HUES6 (cell line): ENCODE results near the gene CCDC110.
"Not testable (repeated sequence)": the region's sequence is repeated elsewhere in the genome, so short reads cannot be mapped to it uniquely, and the experiment has no call there.

ENCODE experiments used
- H3K27ac ChIP-seq: 2 replicates; pipeline ENCODE4 v1.7.0; 2013; ENCODE audit warnings: low read depth, mild to moderate bottlenecking, low read length, inconsistent platforms
- H3K27me3 ChIP-seq: 2 replicates; pipeline ENCODE4 v1.6.1; 2013; ENCODE audit warnings: low read length; ENCODE audit not compliant: control insufficient read depth, insufficient read depth
- H3K36me3 ChIP-seq: 2 replicates; pipeline ENCODE4 v1.6.1; 2013; ENCODE audit warnings: low read length; ENCODE audit not compliant: control insufficient read depth, insufficient read depth
- H3K4me1 ChIP-seq: 2 replicates; pipeline ENCODE4 v1.6.1; 2013; ENCODE audit warnings: low read length; ENCODE audit not compliant: control insufficient read depth, insufficient read depth
- H3K4me3 ChIP-seq: 2 replicates; pipeline ENCODE4 v1.5.1; 2013; ENCODE audit warnings: low read depth, low read length
- H3K9ac ChIP-seq: one replicate; pipeline ENCODE4 v1.6.1; 2013; ENCODE audit warnings: mild to moderate bottlenecking, low read length
- H3K9me3 ChIP-seq: 2 replicates; pipeline ENCODE4 v1.6.1; 2013; ENCODE audit warnings: low read depth, low read length; ENCODE audit not compliant: control insufficient read depth, insufficient read depth

CCDC110 gene

DNA sequence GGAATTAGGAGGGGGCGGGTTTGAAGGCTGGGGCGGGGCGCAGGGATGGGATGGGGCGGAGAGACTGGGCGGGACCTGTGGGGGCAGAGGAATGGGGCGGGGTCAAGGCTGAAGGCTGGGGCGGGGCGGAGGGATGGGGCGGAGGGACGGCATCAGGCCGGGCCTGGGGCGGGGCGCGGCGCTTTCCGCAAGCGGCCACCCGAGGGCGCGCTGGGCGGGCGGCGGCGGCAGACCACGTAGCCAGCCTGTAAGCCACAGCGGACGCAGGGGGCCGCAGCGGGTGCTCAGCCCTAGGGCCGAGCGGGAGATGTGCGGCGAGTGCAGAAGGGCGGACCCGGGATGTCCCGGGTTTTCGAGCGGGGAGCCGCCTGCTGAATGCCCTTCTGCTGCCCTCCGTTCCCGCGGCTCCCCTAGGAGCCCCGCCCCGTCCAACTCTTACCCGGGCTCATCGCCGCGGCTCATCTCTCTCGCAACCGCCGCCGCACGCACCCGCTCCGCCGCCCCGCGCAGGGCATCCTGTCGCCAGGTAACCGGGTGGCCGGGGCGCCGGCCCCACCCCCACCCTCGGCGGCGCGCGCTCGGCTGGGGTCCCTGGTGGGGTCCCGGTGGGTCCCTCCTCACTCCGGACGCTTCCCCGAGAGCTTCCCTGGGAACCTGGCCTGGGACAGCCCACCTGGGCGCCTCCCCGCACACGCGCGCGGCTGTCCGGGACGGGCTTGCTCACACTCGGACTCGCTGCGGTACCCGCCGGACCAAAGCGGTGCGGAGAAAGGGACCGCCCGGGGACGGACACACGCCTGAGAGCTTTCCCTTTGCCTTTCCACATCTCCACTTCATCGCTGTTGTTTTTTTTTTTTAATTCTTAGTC is at the start of gene CCDC110:
TSS of gene CCDC110 (minus strand) at position 499 of the 868 bp plus-strand sequence. CDS start at position 449, 50 bp downstream.
- Histone ChIP-seq H3K27me3 (peaks cover 46% of the 10 kb centered on the region), H3K9ac (peak within 1 kb of the TSS; percentile 36), H3K27ac (no peak within 1 kb of the TSS), H3K36me3 (no peaks in the 10 kb centered on the region), H3K4me1 (peaks cover 4% of the 10 kb centered on the region; the same call in 1 of the 2 replicates), H3K9me3 (no peaks in the 10 kb centered on the region), H3K4me3 (peak within 1 kb of the TSS; percentile 98)

DNA sequence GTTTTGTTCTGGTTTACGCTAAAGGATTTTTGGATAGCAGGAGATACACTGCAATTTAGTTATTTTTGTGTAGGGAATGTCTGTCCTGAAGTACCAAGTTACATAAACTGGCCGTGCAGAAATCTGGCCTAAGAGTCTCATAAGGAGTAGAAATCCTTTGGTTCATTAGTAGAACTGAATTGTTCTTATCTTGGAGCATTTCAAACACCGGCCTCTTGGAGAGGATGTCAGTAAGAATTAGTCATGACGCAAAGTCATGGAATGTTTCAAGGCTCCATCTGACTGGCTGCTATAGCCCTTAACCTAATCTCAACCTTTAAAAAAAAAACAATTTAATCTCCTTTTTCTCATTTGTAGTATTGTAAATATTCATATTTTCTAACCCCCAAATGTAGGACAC is 48.6 kb upstream of the CCDC110 start:
- H3K4me3 ChIP-seq, result no peak overlapping the region

DNA sequence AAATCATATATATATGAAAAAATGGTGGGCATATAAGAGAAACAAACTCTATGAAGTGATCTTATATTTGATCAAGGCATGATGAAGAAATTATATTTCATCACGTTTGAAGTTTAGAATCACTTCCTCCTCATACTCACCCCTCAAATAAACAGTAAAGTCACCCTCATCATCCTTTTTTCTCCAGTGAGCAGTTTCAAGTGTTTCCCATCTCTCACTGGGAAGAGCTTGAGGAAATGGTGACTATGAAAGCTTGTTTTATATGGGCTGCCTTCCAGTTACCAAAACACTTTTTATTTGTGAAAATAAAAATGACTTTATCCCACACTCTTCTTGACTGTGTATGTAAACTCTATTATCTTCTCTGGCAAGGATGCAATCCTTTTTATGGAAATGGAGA is 47.0 kb upstream of the CCDC110 start:
- H3K9me3 ChIP-seq, result no peaks in the 10 kb centered on the region
- H3K27ac ChIP-seq, result no peak overlapping the region
- no peaks in the 10 kb centered on the region for H3K4me1 ChIP-seq
- no peak overlapping the region for H3K4me3 ChIP-seq
- H3K9ac ChIP-seq, result no peak overlapping the region
- no peaks in the 10 kb centered on the region for H3K27me3 ChIP-seq
- H3K36me3 ChIP-seq, result no peaks in the 10 kb centered on the region

More for the DNA sequence above, 48.6 kb upstream of the CCDC110 start:
- no peak overlapping the region for H3K9ac ChIP-seq
- H3K9me3 ChIP-seq, result no peaks in the 10 kb centered on the region
- H3K36me3 ChIP-seq, result no peaks in the 10 kb centered on the region
- no peaks in the 10 kb centered on the region for H3K4me1 ChIP-seq
- H3K27me3 ChIP-seq, result no peaks in the 10 kb centered on the region
- no peak overlapping the region for H3K27ac ChIP-seq

DNA sequence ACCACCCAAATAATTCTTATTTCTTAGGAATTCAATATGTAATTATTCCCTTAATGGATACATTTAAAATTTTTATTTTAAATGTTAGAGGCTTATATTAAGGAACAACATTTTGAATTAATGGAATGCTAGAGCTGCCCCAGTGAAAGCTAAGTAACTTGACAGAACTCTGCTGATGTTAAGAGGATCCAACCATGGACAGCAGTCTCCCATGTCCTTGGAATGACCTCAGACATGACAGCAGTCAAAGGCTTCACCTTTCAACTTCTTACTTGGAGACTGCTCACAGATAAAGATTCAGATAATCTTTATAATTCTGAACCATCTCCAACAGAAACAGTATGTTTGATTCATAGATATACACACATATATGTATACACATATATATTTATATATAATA is 46.5 kb upstream of the CCDC110 start:
- Histone ChIP-seq H3K36me3 (no peaks in the 10 kb centered on the region), H3K27ac (no peak overlapping the region), H3K27me3 (no peaks in the 10 kb centered on the region), H3K9ac (no peak overlapping the region), H3K9me3 (no peaks in the 10 kb centered on the region), H3K4me3 (no peak overlapping the region), H3K4me1 (no peaks in the 10 kb centered on the region)

DNA sequence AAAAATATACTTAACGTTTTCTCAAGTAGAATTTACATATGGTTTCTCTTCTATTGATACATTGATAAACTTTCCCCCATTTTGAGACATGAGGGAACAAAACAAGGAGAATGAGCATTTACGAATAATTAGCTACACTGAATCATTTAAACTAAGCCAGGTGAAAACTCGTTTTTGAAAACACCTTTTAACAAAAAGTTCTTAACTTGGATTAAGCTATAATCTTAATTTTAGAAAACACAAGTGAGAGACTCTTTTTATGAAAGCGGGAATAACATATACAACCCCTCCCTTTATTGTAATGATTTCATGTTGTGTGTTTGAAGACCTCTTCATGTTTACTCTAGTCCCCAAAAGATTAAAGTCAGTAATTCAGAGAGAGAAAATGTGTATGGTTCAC is 43.7 kb upstream of the CCDC110 start:
- H3K4me3 ChIP-seq, result no peak overlapping the region
- no peak overlapping the region for H3K27ac ChIP-seq
- H3K9ac ChIP-seq, result no peak overlapping the region
- H3K36me3 ChIP-seq, result no peaks in the 10 kb centered on the region
- H3K4me1 ChIP-seq, result no peaks in the 10 kb centered on the region
- no peaks in the 10 kb centered on the region for H3K9me3 ChIP-seq
- H3K27me3 ChIP-seq, result no peaks in the 10 kb centered on the region

DNA sequence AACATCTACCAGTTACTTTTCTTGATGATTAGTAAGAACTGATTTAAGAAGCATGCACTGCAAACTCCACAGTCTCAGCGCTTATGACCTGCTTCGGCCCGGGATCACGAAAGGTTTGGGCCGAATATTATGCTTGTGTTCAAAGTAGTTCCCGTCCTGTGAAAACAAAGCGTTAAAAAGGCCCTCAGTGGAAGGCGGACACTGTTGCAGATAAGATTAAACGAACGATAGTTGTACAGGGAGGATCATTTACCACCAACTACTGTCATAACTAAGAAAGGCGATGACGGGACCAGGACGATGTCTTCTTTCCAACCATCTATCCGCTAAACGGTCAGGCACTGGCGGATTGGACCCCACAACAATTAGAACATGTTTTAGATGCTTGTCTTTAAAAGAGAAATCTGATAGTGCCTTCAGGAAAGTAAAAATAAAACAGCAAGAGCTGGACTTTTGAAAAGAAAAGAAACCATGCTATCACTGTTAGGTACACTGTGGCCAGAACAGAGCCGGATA is 42.7 kb upstream of the CCDC110 start:
- no peaks in the 10 kb centered on the region for H3K27me3 ChIP-seq
- H3K4me3 ChIP-seq, result no peak overlapping the region
- H3K4me1 ChIP-seq, result no peaks in the 10 kb centered on the region
- no peak overlapping the region for H3K27ac ChIP-seq
- H3K9ac ChIP-seq, result no peak overlapping the region
- no peaks in the 10 kb centered on the region for H3K36me3 ChIP-seq
- no peaks in the 10 kb centered on the region for H3K9me3 ChIP-seq

DNA sequence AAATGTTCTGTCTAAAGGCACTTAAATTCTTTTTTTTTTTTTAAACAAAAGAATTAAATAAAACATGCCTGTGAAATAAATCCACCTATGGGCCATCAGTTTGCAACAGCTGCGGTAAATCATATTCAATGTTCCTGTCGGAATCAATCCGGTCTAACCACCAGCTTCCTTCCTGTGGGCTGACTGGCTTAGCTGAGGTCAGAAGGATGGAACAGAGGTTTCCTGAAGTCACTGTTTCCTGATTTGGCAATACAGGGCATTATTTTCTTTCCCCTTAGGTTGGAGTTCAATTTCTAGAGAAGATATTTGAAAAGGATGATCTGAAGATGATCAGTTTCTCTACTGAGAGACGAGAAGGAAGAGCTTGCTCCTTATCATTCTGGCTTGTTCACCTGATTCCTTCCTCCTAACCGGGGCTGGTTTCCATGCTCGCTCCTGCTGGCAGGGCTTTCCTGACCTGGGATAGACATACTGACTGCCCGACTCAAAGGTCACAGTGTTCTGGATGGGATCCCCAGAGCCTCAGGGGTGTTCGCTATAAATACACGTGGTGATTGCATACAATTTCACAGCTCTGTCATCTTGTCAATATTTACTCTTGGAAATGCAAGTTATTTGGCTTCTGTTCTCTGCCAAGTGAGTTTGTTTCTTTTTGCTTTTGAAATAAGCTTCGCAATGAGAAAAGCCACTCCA is 42.1 kb upstream of the CCDC110 start:
- Histone ChIP-seq H3K27ac (no peak overlapping the region), H3K4me3 (no peak overlapping the region), H3K9me3 (no peaks in the 10 kb centered on the region), H3K27me3 (no peaks in the 10 kb centered on the region), H3K36me3 (no peaks in the 10 kb centered on the region), H3K9ac (no peak overlapping the region), H3K4me1 (no peaks in the 10 kb centered on the region)

DNA sequence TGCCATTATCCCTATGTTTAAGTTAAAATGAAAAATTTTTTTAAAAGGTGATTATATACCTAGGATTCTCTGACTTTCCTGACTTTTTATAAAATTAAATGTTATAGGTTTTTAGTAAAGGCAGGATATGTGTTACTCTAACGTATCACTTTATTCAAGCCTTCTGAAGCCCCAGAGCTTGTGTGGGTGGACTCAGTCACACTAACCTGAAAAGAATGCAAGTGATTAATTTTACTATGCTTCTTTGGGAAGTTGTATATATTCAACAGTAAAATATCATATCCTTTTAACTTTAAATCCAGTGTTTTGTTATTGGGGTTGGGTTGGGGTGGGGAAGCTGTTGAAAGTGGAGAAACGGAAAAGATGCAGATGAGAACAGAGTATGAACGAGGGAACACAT is 41.0 kb upstream of the CCDC110 start:
- no peak overlapping the region for H3K9ac ChIP-seq
- no peaks in the 10 kb centered on the region for H3K36me3 ChIP-seq
- H3K4me1 ChIP-seq, result no peaks in the 10 kb centered on the region
- H3K9me3 ChIP-seq, result no peaks in the 10 kb centered on the region
- no peak overlapping the region for H3K27ac ChIP-seq
- no peaks in the 10 kb centered on the region for H3K27me3 ChIP-seq
- no peak overlapping the region for H3K4me3 ChIP-seq

DNA sequence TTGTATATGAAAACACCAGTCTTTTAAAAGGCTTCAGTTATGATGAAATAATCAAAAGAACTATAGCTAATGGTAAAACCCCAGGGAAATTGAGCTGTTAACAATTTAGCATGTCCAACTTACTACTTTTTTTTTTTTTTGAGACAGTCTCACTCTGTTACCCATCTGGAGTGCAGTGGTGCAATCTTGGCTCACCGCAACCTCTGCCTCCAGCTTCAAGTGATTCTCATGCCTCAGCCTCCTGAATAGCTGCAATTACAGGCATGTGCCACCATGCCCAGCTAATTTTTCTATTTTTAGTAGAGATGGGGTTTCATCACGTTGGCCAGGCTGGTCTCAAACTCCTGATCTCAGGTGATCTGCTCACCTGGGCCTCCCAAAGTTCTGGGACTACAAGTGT is 39.7 kb upstream of the CCDC110 start:
- H3K36me3 ChIP-seq, H3K4me3 ChIP-seq, H3K9me3 ChIP-seq, H3K27me3 ChIP-seq, H3K27ac ChIP-seq, H3K9ac ChIP-seq, H3K4me1 ChIP-seq: not testable (repeated sequence)

DNA sequence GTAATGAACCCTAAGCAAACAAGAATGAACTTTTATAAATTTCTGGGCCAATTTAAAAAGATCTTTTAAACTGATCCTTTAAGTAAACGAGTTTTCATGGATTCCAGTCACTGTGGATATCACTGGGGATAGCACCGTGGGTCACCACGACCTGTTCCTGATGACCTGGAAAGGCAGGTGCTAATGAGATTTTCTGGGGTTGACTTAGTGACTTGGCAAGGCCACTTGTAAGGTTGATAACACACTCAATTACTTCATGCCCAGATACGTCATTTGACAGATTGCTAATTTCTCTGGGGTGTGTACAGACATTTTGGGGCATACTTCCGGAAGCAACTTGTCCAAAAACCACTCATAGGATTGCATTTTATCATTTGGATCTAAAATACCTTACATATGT is 39.3 kb upstream of the CCDC110 start:
- Histone ChIP-seq H3K4me3 (no peak overlapping the region), H3K4me1 (no peaks in the 10 kb centered on the region)

DNA sequence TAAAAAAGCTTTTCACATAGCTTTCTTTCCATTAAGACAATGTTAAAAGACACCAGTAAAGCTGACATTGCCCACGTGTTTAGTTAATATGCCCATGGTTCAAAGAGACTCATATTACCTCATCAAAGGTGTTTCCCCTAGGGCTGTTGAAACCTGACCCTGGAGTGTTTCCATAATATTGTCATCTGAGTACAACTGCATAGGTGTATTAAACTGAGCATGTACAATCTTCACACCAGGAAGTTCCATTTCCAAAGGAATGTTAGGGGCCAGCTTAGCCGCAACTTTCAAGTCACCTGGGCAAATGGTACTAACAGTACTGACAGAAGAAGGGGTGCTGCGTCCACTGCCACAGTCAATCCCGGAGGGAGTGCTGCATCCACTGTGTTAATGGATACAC is 36.6 kb upstream of the CCDC110 start:
- no peaks in the 10 kb centered on the region for H3K36me3 ChIP-seq
- H3K4me1 ChIP-seq, result no peaks in the 10 kb centered on the region
- no peak overlapping the region for H3K9ac ChIP-seq
- H3K4me3 ChIP-seq, result no peak overlapping the region
- no peak overlapping the region for H3K27ac ChIP-seq
- no peaks in the 10 kb centered on the region for H3K27me3 ChIP-seq
- no peaks in the 10 kb centered on the region for H3K9me3 ChIP-seq

More for the DNA sequence above, 39.3 kb upstream of the CCDC110 start:
- no peaks in the 10 kb centered on the region for H3K27me3 ChIP-seq
- H3K9me3 ChIP-seq, result no peaks in the 10 kb centered on the region
- no peak overlapping the region for H3K9ac ChIP-seq
- no peak overlapping the region for H3K27ac ChIP-seq
- no peaks in the 10 kb centered on the region for H3K36me3 ChIP-seq
